Putamen (tissue), 1 donor: ENCODE results near the gene APOL4.

Experiments used
- DNase-seq: peaks from one replicate; pipeline ENCODE4 v3.0.0-alpha.2; 2016; ENCODE audit warnings: low spot score

The APOL4 gene

GRCh38 chr22:36201630-36202319 lies at the start of gene APOL4:
TSS of gene APOL4 (minus strand) at chr22:36201809. CDS start at chr22:36201734, 75 bp downstream.
- DNase-seq, result no peak

- DNase-seq, result peak; percentile 70
Measured at GRCh38 chr22:36250292-36250960, 48.8 kb upstream of the APOL4 start.

GRCh38 chr22:36249160-36249559 lies 47.6 kb upstream of the APOL4 start:
- no peak for DNase-seq

- DNase-seq, result no peak
Measured at GRCh38 chr22:36247955-36248354, 46.3 kb upstream of the APOL4 start.

- no peak for DNase-seq
Measured at GRCh38 chr22:36246718-36247117, 45.1 kb upstream of the APOL4 start.

GRCh38 chr22:36245805-36246356 lies 44.3 kb upstream of the APOL4 start:
- DNase-seq, result no peak

GRCh38 chr22:36244522-36245391 lies 43.1 kb upstream of the APOL4 start:
- no peak for DNase-seq

GRCh38 chr22:36243986-36244385 lies 42.4 kb upstream of the APOL4 start:
- no peak for DNase-seq

- DNase-seq, result peak; percentile 87
Measured at GRCh38 chr22:36239401-36240171, 38.0 kb upstream of the APOL4 start, which contains the start of gene APOL2. TSS of gene APOL2 (minus strand) at chr22:36239527. CDS start at chr22:36233162, 6,365 bp downstream.

- no peak for DNase-seq
Measured at GRCh38 chr22:36239150-36239400, 37.5 kb upstream of the APOL4 start.

- DNase-seq, result no peak
Measured at GRCh38 chr22:36238373-36239149, 37.0 kb upstream of the APOL4 start.

GRCh38 chr22:36237462-36238372 lies 36.1 kb upstream of the APOL4 start:
- no peak for DNase-seq

GRCh38 chr22:36236388-36237319 lies 35.0 kb upstream of the APOL4 start:
- no peak for DNase-seq

- no peak for DNase-seq
Measured at GRCh38 chr22:36235585-36235984, 34.0 kb upstream of the APOL4 start.

GRCh38 chr22:36234919-36235318 lies 33.3 kb upstream of the APOL4 start:
- DNase-seq, result no peak

GRCh38 chr22:36234213-36234612 lies 32.6 kb upstream of the APOL4 start:
- DNase-seq, result no peak

- DNase-seq, result no peak
Measured at GRCh38 chr22:36233796-36234195, 32.2 kb upstream of the APOL4 start.

- no peak for DNase-seq
Measured at GRCh38 chr22:36232715-36233401, 31.2 kb upstream of the APOL4 start.
